GM12878 (cell line): Measurements from ENCODE around the gene CAMK2A.

Experiments
- BCLAF1 ChIP-seq: fragments of 450-650 bp; IDR thresholded peaks from 2 replicates; pipeline ENCODE4 v1.6.1; 2017; ENCODE audit warnings: antibody characterized with exemption, mild to moderate bottlenecking, moderate library complexity
- CTCF ChIP-seq, 3 experiments: IDR thresholded peaks in 2 of 3; conservative IDR thresholded peaks in 1 of 3; 2 replicates each; pipeline ENCODE4 v1.5.1; 2011; ENCODE audit warnings: low read depth in 3 of 3, low read length in 3 of 3, mild to moderate bottlenecking in 3 of 3, control low read depth in 2 of 3, moderate library complexity in 2 of 3, inconsistent platforms in 1 of 3, mixed read lengths in 1 of 3; ENCODE audit not compliant: control insufficient read depth in 2 of 3, insufficient read depth in 1 of 3; ENCODE audit errors: extremely low read depth in 1 of 3
- EP300 ChIP-seq, 2 experiments: fragments of 150-350 bp in 1 of 2; IDR thresholded peaks; 2 replicates each; pipeline ENCODE4 v1.6.1; 2011 to 2012; ENCODE audit warnings: low read depth in 2 of 2, low read length in 2 of 2, borderline replicate concordance in 1 of 2, improper control_type of control experiment in 1 of 2, inconsistent platforms in 1 of 2; ENCODE audit not compliant: control insufficient read depth in 1 of 2
- ETV6 ChIP-seq, 2 experiments: fragments of 450-650 bp in 1 of 2; IDR thresholded peaks in 1 of 2; conservative IDR thresholded peaks in 1 of 2; 2 replicates each; pipeline ENCODE4 v1.6.1; 2014; ENCODE audit warnings: antibody characterized with exemption in 1 of 2, borderline replicate concordance in 1 of 2, low read depth in 1 of 2, mild to moderate bottlenecking in 1 of 2, moderate library complexity in 1 of 2
- JUND ChIP-seq: IDR thresholded peaks from 2 replicates; pipeline ENCODE4 v1.6.1; 2012; ENCODE audit warnings: low read depth, mild to moderate bottlenecking, low read length, improper control_type of control experiment, moderate library complexity
- NBN ChIP-seq: fragments of 450-650 bp; IDR thresholded peaks from 2 replicates; pipeline ENCODE4 v1.6.1; 2016
- PML ChIP-seq: IDR thresholded peaks from 2 replicates; pipeline ENCODE4 v1.6.1; 2012; ENCODE audit warnings: low read length, inconsistent platforms
- POLR2A ChIP-seq: IDR thresholded peaks from 2 replicates; pipeline ENCODE4 v1.6.1; 2011; ENCODE audit warnings: low read depth, mild to moderate bottlenecking, low read length
- POLR2AphosphoS2 ChIP-seq: IDR thresholded peaks from 2 replicates; pipeline ENCODE4 v1.6.1; 2011; ENCODE audit warnings: low read depth, mild to moderate bottlenecking, low read length, improper control_type of control experiment, moderate library complexity
- RAD21 ChIP-seq: IDR thresholded peaks from 2 replicates; pipeline ENCODE4 v1.6.1; 2011; ENCODE audit warnings: mild to moderate bottlenecking, low read depth, low read length, moderate library complexity; ENCODE audit not compliant: insufficient read depth
- YBX1 ChIP-seq: fragments of 450-650 bp; IDR thresholded peaks from 2 replicates; pipeline ENCODE4 v1.6.1; 2016; ENCODE audit warnings: antibody characterized with exemption
- TF ChIP-seq, protein P1 (sequence below): IDR thresholded peaks from 2 replicates; pipeline ENCODE4 v1.6.1; 2012; ENCODE audit warnings: low read depth, low read length, improper control_type of control experiment

DNA sequence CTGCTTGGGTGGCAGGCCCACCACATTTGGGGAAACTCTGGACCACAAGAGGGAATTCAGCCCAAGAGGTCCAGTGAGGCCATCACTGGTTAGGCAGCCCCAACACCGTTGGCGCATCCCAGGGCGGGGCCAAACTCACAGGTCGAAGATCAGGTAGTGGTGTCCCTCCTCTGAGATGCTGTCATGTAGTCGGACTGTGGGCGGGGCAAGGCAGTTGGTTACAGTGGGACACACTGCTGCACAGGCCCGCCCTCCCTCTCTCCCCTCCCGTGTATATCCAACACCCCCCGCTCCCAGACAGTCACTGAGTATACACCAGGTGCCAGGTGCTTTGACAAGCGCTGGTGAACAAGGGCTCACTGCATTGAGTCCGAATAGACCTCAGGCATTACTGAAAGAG lies 32.1 kb downstream of the CAMK2A start:
- TF ChIP-seq, protein P1, sequence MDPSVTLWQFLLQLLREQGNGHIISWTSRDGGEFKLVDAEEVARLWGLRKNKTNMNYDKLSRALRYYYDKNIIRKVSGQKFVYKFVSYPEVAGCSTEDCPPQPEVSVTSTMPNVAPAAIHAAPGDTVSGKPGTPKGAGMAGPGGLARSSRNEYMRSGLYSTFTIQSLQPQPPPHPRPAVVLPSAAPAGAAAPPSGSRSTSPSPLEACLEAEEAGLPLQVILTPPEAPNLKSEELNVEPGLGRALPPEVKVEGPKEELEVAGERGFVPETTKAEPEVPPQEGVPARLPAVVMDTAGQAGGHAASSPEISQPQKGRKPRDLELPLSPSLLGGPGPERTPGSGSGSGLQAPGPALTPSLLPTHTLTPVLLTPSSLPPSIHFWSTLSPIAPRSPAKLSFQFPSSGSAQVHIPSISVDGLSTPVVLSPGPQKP = no peak
- no peak for TF ChIP-seq CTCF (IDR thresholded peaks at IDR 0.05 in 2 of 3, conservative IDR thresholded peaks at IDR 0.05 in 1 of 3; ENCODE audit: control insufficient read depth in 2 of 3, extremely low read depth in 1 of 3, insufficient read depth in 1 of 3, low read depth in 3 of 3, low read length in 3 of 3)
- TF ChIP-seq POLR2AphosphoS2 = no peak
- TF ChIP-seq JUND = no peak
- no peak for TF ChIP-seq PML
- TF ChIP-seq BCLAF1 = no peak
- TF ChIP-seq NBN = no peak
- no peak for TF ChIP-seq ETV6 (conservative IDR thresholded peaks at IDR 0.05 in 1 of 2, IDR thresholded peaks at IDR 0.05 in 1 of 2; ENCODE audit: borderline replicate concordance in 1 of 2, low read depth in 1 of 2)
- TF ChIP-seq YBX1 = no peak
- TF ChIP-seq EP300 (IDR thresholded peaks at IDR 0.05; ENCODE audit: borderline replicate concordance in 1 of 2, control insufficient read depth in 1 of 2, low read depth in 2 of 2, low read length in 2 of 2) = no peak
- no peak for TF ChIP-seq POLR2A
- no peak for TF ChIP-seq RAD21
